Renal cortical epithelial cell (primary cell): ENCODE measurements around the gene ASS1. TPM values are rescaled to one million over a fixed set of nuclear protein-coding genes. Genes with fewer than 3 reads are reported as not detected.

ENCODE experiments used
- DNase-seq: peaks from one replicate; pipeline ENCODE4 v3.0.0-alpha.2; 2011; ENCODE audit warnings: low read depth
- total RNA-seq: library from RNA; depleted of rRNA; stranded (reverse); fragments of >200 nt; gene quantifications from 2 replicates; pipeline ENCODE4 v1.2.3, GENCODE V29; 2014

ASS1 gene
- total RNA-seq, 1 donor from 2014 or later = 82.5 TPM

GRCh38 chr9:130454096-130454811, 9.5 kb downstream of the ASS1 start:
- no peak for DNase-seq

- no peak for DNase-seq
Observed at GRCh38 chr9:130454812-130455325, 10.1 kb downstream of the ASS1 start.

- no peak for DNase-seq
Observed at GRCh38 chr9:130458027-130458803, 13.5 kb downstream of the ASS1 start.

GRCh38 chr9:130458804-130459067, 14.0 kb downstream of the ASS1 start:
- DNase-seq = no peak

GRCh38 chr9:130459151-130459550, 14.4 kb downstream of the ASS1 start:
- DNase-seq = no peak

GRCh38 chr9:130459941-130460669, 15.3 kb downstream of the ASS1 start:
- no peak for DNase-seq

GRCh38 chr9:130461218-130461630, 16.5 kb downstream of the ASS1 start:
- no peak for DNase-seq

GRCh38 chr9:130461731-130462130, 17.0 kb downstream of the ASS1 start:
- no peak for DNase-seq

- DNase-seq = no peak
Observed at GRCh38 chr9:130462685-130463540, 18.2 kb downstream of the ASS1 start.

- no peak for DNase-seq
Observed at GRCh38 chr9:130463763-130464745, 19.3 kb downstream of the ASS1 start.

GRCh38 chr9:130465383-130466096, 20.8 kb downstream of the ASS1 start:
- DNase-seq = no peak

- DNase-seq = no peak
Observed at GRCh38 chr9:130466537-130467217, 21.9 kb downstream of the ASS1 start.

- DNase-seq = no peak
Observed at GRCh38 chr9:130467316-130467715, 22.6 kb downstream of the ASS1 start.

- no peak for DNase-seq
Observed at GRCh38 chr9:130468566-130468965, 23.8 kb downstream of the ASS1 start.

GRCh38 chr9:130470269-130470668, 25.5 kb downstream of the ASS1 start:
- DNase-seq = no peak

- DNase-seq = no peak
Observed at GRCh38 chr9:130470950-130471349, 26.2 kb downstream of the ASS1 start.

GRCh38 chr9:130471411-130472183, 26.8 kb downstream of the ASS1 start:
- no peak for DNase-seq

- no peak for DNase-seq
Observed at GRCh38 chr9:130472184-130472705, 27.5 kb downstream of the ASS1 start.
